Measurements from ENCODE around the gene MPHOSPH9. TPM values are rescaled to one million over a fixed set of nuclear protein-coding genes. Genes with fewer than 3 reads are reported as not detected.
"Not testable (repeated sequence)": the region's sequence is repeated elsewhere in the genome, so short reads cannot be mapped to it uniquely, and the experiment has no call there.

MPHOSPH9 gene
- total RNA-seq, 3 donors from 2014 or later = 35.9 to 42.3 (median 37.5) TPM

GRCh38 chr12:123267335-123267920, 34.5 kb upstream of the MPHOSPH9 start:
- no peaks in the 10 kb centered on the region for H3K36me3 Mint-ChIP-seq (ENCODE audit: insufficient read depth)
- peaks cover 1% of the 10 kb centered on the region for H3K27me3 Mint-ChIP-seq (ENCODE audit: low read depth)
- DNase-seq (no peak), ATAC-seq (no peak)
- H3K4me3 Mint-ChIP-seq = no peak overlapping the region
- no peaks in the 10 kb centered on the region for H3K9me3 Mint-ChIP-seq
- peaks cover 25% of the 10 kb centered on the region for H3K4me1 Mint-ChIP-seq (ENCODE audit: low read depth)

GRCh38 chr12:123266679-123267277, 33.8 kb upstream of the MPHOSPH9 start:
- H3K36me3 Mint-ChIP-seq (ENCODE audit: insufficient read depth) = no peaks in the 10 kb centered on the region
- no peak overlapping the region for H3K4me3 Mint-ChIP-seq
- ATAC-seq (no peak), DNase-seq (no peak)
- peaks cover 23% of the 10 kb centered on the region for H3K4me1 Mint-ChIP-seq (ENCODE audit: low read depth)
- no peaks in the 10 kb centered on the region for H3K9me3 Mint-ChIP-seq
- H3K27me3 Mint-ChIP-seq (ENCODE audit: low read depth) = peaks cover 1% of the 10 kb centered on the region

DNA sequence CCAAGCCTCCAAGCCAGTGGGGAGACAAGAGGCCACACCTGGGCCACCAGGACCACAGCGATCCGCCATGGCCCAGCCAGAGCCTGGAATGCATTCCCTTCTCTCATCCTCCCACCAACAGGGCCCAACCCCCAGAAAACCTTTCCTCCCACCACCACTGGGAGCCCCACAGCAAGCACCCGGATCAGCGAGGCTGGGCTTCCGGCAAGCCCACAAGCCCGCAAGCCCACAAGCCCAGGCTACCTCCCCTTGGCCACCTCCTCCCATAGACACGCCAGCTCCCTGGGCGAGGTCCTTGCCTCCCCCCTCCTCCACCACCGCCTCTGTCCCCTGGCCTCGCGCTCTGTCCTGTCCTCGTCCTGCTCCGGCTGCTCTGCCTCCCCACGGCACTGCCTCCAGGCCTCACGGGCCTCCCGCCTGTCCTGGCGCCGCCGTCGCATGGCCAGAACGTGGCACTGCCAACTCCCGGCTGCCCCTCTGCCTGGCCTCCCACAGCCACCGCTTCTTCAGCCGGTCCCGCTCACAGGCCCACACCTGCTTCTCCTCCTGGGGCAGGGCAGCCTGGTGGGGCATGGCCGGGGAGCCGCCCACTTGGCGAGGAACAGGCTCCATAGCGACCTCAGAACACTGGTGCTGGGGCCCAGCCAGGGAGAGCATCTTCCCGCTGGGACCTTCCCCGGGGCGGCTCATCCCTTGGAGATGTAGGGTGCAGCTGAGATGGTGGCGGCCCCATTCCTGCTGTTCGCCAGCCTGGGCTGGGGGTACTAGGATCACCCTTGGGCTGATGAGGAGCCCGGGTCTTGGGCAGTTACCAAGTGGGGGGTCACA, 33.1 kb upstream of the MPHOSPH9 start:
- ATAC-seq = no peak
- Mint-ChIP-seq H3K36me3 (ENCODE audit: insufficient read depth) (no peaks in the 10 kb centered on the region), H3K4me1 (ENCODE audit: low read depth) (peaks cover 23% of the 10 kb centered on the region), H3K9me3 (no peaks in the 10 kb centered on the region), H3K4me3 (no peak overlapping the region), H3K27me3 (ENCODE audit: low read depth) (peaks cover 1% of the 10 kb centered on the region)
- no peak for DNase-seq

GRCh38 chr12:123264642-123265041, 31.7 kb upstream of the MPHOSPH9 start:
- H3K4me3 Mint-ChIP-seq = no peak overlapping the region
- no peaks in the 10 kb centered on the region for H3K27me3 Mint-ChIP-seq (ENCODE audit: low read depth)
- peaks cover 14% of the 10 kb centered on the region for H3K4me1 Mint-ChIP-seq (ENCODE audit: low read depth)
- peaks cover 4% of the 10 kb centered on the region for H3K36me3 Mint-ChIP-seq (ENCODE audit: insufficient read depth)
- DNase-seq (no peak), ATAC-seq (no peak)
- H3K9me3 Mint-ChIP-seq = no peaks in the 10 kb centered on the region

GRCh38 chr12:123263196-123263817, 30.4 kb upstream of the MPHOSPH9 start:
- peaks cover 4% of the 10 kb centered on the region for H3K36me3 Mint-ChIP-seq (ENCODE audit: insufficient read depth)
- no peaks in the 10 kb centered on the region for H3K9me3 Mint-ChIP-seq
- H3K27me3 Mint-ChIP-seq (ENCODE audit: low read depth) = no peaks in the 10 kb centered on the region
- ATAC-seq (no peak), DNase-seq (no peak)
- no peak overlapping the region for H3K4me3 Mint-ChIP-seq
- H3K4me1 Mint-ChIP-seq (ENCODE audit: low read depth) = peaks cover 5% of the 10 kb centered on the region

DNA sequence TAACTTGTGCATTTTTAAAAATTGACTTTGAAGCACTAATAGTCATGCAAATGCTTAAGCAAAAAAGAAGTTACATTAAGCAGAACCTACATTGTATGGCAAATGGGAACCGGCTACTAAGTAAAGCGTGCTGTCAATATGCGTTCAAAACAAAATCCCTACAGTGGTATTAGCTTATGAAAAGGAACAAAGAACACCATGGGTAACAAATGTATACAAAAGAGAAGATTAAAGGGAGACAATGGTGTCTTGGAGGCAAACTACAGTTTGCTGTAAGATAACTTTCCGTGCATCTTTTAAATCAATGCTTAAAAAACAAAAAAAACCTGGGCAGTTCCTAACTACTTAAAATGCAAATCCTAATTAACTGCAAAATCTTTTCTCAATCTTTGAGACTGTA, 28.3 kb upstream of the MPHOSPH9 start:
- Mint-ChIP-seq H3K36me3 (ENCODE audit: insufficient read depth) (peaks cover 8% of the 10 kb centered on the region), H3K27me3 (ENCODE audit: low read depth) (no peaks in the 10 kb centered on the region), H3K4me3 (no peak overlapping the region), H3K4me1 (ENCODE audit: low read depth) (no peaks in the 10 kb centered on the region), H3K9me3 (no peaks in the 10 kb centered on the region)
- no peak for DNase-seq
- ATAC-seq = no peak

- H3K4me3 Mint-ChIP-seq = no peak overlapping the region
- ATAC-seq (no peak), DNase-seq (no peak)
- H3K36me3 Mint-ChIP-seq (ENCODE audit: insufficient read depth) = peaks cover 8% of the 10 kb centered on the region
- no peaks in the 10 kb centered on the region for H3K27me3 Mint-ChIP-seq (ENCODE audit: low read depth)
- peaks cover 3% of the 10 kb centered on the region for H3K4me1 Mint-ChIP-seq (ENCODE audit: low read depth)
- no peaks in the 10 kb centered on the region for H3K9me3 Mint-ChIP-seq
Measured at GRCh38 chr12:123260081-123260480, 27.1 kb upstream of the MPHOSPH9 start.

DNA sequence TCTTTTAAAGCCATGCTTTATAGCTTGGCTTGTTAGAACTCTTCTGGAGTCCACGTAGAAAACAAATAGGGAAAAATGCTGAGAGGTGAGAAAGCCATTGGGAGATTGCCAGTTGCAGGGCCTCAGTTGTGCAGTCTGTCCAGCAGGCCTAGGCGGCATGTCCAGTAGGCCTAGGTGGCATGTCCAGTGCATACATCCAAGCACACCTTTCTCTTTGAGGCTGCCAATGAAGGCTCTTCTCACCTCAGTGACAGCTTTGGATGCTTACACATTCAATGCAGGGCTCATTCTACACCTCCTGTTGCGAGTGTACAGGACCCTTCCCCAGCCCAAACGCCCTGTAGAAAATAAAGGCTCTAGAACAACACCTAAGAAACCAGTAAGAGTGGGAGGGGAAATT, 25.7 kb upstream of the MPHOSPH9 start:
- Mint-ChIP-seq H3K4me1 (ENCODE audit: low read depth) (peaks cover 9% of the 10 kb centered on the region), H3K36me3 (ENCODE audit: insufficient read depth) (peaks cover 11% of the 10 kb centered on the region), H3K4me3 (no peak overlapping the region), H3K9me3 (no peaks in the 10 kb centered on the region), H3K27me3 (ENCODE audit: low read depth) (no peaks in the 10 kb centered on the region)
- ATAC-seq = no peak
- no peak for DNase-seq

- no peaks in the 10 kb centered on the region for H3K9me3 Mint-ChIP-seq
- H3K4me1 Mint-ChIP-seq (ENCODE audit: low read depth) = peaks cover 27% of the 10 kb centered on the region
- DNase-seq (no peak), ATAC-seq (peak; percentile 59 to 62)
- H3K27me3 Mint-ChIP-seq (ENCODE audit: low read depth) = no peaks in the 10 kb centered on the region
- no peak overlapping the region for H3K4me3 Mint-ChIP-seq
- peaks cover 10% of the 10 kb centered on the region for H3K36me3 Mint-ChIP-seq (ENCODE audit: insufficient read depth)
Measured at GRCh38 chr12:123254853-123255446, 22.0 kb upstream of the MPHOSPH9 start.

DNA sequence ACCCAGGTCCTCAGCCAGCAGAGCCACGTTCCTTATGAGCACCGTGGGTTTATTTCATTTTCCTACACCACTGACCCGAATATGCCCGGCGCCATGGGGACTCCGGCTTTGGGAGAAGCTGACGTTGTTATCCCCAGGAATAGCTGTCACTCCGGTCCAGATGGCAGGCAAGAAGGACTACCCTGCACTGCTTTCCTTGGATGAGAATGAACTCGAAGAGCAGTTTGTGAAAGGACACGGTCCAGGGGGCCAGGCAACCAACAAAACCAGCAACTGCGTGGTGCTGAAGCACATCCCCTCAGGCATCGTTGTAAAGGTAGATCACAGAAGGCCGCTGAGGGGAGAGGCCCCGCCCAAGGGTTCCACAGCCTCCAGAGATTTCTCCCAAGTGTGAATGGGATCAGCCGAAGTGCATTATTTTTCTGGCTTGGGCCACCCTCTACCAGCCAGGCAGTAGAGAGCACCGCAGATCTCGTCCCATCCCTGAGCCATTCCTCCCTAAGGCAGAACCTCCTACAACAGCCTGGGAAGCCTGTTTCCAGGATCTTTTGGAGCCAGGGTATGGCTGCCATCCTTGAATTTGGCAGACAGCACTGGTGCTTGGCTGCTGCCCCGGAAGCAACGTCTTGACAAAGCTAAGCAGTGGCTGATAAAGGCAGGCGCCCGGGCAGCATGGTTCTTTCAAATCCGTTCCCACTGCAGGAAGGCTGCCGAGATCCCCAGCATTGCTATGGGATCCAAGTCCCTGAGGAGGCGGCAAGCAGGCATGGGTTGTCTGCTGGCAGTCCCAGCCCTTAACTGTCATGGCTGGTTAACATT, 20.9 kb upstream of the MPHOSPH9 start:
- ATAC-seq (no peak), DNase-seq (no peak)
- Mint-ChIP-seq H3K9me3 (no peaks in the 10 kb centered on the region), H3K27me3 (ENCODE audit: low read depth) (no peaks in the 10 kb centered on the region), H3K36me3 (ENCODE audit: insufficient read depth) (peaks cover 10% of the 10 kb centered on the region), H3K4me1 (ENCODE audit: low read depth) (peaks cover 31% of the 10 kb centered on the region), H3K4me3 (no peak overlapping the region)

- H3K4me3 Mint-ChIP-seq; DNase-seq; H3K9me3 Mint-ChIP-seq; H3K27me3 Mint-ChIP-seq (ENCODE audit: low read depth); ATAC-seq: not testable (repeated sequence)
- peaks cover 44% of the 10 kb centered on the region for H3K4me1 Mint-ChIP-seq (ENCODE audit: low read depth)
- H3K36me3 Mint-ChIP-seq (ENCODE audit: insufficient read depth) = peaks cover 20% of the 10 kb centered on the region
Measured at GRCh38 chr12:123252365-123252764, 19.4 kb upstream of the MPHOSPH9 start.

DNA sequence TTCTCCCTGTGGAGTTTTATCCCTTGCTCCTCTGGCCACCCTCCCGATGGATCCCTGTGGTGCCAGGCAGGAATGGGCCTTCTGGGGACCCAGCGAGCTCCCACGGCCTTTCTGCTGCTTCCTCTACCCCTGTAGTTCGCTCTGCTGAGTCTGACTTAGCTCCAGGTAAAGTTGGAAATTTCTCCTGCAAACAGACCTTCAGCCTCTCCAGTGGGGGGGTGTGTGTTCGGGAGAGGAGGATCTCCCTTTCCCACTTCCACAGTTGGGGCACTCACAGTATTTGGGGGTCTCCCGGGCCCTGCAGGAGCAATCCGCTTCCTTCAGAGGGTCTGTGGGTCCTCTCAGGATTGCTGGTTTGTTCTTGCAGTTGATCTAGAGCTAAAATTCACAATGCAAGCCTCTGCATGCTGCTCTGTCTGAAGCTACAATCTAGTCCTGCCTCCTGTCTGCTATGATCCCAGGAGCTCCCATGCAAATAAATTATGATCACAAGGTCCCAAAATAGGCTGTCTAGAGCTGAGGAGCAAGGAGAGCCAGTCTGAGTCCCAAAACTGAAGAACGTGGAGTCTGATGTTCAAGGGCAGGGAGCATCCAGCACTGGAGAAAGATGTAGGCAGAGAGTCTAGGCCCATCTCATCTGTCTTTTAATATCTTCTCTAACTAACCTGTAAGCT, 18.6 kb upstream of the MPHOSPH9 start:
- Mint-ChIP-seq H3K27me3 (ENCODE audit: low read depth) (no peaks in the 10 kb centered on the region), H3K4me3 (no peak overlapping the region), H3K36me3 (ENCODE audit: insufficient read depth) (peaks cover 22% of the 10 kb centered on the region), H3K4me1 (ENCODE audit: low read depth) (peaks cover 51% of the 10 kb centered on the region), H3K9me3 (no peaks in the 10 kb centered on the region)
- ATAC-seq = no peak
- no peak for DNase-seq
